Retinal pigment epithelial cell (primary cell): ENCODE results near the gene ASB9.
"Not testable (repeated sequence)": the region's sequence is repeated elsewhere in the genome, so short reads cannot be mapped to it uniquely, and the experiment has no call there.

ENCODE experiments used
- DNase-seq: peaks from one replicate; pipeline ENCODE4 v3.0.0-alpha.2; 2010; ENCODE audit warnings: low read depth
- H3K4me3 ChIP-seq: 2 replicates; pipeline ENCODE4 v1.5.1; 2011; ENCODE audit warnings: mild to moderate bottlenecking, low read length, control low read depth, moderate library complexity
- TF ChIP-seq, protein P1 (sequence below): conservative IDR thresholded peaks from 2 replicates; pipeline ENCODE4 v1.5.1; 2011; ENCODE audit warnings: low read depth, low read length, control low read depth, inconsistent platforms

Gene ASB9

DNA sequence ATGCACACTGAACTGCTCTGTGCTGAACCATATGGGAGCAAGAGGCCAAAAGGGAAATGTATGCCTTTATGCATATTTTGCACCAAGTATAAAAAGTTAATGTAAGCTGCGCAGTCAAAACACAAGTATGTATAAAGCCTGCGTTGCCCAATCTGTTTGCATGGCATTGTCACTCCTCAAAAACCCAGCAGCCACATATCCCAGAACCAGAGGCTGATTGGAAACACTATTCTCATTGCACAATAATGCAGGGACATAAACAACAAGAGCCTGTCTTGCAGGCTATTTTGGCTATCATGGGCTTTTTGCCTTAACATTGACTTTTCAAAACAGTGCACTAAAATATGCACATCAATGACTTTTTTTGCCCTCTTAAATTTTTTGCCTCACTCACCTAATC lies 5.1 kb upstream of the ASB9 start:
- TF ChIP-seq, protein P1, sequence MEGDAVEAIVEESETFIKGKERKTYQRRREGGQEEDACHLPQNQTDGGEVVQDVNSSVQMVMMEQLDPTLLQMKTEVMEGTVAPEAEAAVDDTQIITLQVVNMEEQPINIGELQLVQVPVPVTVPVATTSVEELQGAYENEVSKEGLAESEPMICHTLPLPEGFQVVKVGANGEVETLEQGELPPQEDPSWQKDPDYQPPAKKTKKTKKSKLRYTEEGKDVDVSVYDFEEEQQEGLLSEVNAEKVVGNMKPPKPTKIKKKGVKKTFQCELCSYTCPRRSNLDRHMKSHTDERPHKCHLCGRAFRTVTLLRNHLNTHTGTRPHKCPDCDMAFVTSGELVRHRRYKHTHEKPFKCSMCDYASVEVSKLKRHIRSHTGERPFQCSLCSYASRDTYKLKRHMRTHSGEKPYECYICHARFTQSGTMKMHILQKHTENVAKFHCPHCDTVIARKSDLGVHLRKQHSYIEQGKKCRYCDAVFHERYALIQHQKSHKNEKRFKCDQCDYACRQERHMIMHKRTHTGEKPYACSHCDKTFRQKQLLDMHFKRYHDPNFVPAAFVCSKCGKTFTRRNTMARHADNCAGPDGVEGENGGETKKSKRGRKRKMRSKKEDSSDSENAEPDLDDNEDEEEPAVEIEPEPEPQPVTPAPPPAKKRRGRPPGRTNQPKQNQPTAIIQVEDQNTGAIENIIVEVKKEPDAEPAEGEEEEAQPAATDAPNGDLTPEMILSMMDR, result no peak
- H3K4me3 ChIP-seq, result no peak overlapping the region
- DNase-seq, result no peak

DNA sequence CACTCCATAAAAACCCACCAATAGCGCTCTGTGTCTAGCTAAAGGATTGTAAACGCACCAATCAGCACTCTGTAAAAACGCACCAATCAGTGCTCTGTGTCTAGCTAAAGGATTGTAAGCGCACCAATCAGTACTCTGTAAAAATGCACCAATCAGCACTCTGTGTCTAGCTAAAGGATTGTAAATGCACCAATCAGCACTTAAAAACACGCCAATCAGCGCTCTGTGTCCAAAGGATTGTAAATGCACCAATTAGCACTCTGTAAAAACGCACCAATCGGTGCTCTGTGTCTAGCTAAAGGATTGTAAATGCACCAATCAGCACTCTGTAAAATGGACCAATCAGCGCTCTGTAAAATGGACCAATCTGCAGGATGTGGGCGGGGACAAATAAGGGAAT lies 3.4 kb upstream of the ASB9 start:
- not testable (repeated sequence) for DNase-seq, H3K4me3 ChIP-seq

DNA sequence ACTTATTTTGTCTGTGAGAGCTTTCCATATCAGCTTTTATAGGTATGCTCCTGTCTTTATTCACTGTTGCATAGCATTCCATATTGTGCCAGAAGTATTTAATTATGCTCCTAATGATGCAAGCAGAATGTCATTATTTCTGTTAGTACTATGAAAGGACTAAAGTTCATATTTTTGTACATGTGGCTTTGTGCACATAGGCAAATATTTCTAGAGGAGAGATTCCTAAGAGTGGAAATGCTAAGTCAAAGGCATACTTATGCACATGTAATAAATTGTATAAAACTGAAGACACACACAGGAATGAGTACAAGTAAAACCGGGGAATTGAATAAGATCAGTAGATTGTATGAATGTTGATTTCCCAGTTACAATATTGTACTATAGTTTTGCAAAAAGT lies 1.9 kb upstream of the ASB9 start:
- DNase-seq, result no peak
- H3K4me3 ChIP-seq, result no peak overlapping the region
- TF ChIP-seq, protein P1, result no peak

DNA sequence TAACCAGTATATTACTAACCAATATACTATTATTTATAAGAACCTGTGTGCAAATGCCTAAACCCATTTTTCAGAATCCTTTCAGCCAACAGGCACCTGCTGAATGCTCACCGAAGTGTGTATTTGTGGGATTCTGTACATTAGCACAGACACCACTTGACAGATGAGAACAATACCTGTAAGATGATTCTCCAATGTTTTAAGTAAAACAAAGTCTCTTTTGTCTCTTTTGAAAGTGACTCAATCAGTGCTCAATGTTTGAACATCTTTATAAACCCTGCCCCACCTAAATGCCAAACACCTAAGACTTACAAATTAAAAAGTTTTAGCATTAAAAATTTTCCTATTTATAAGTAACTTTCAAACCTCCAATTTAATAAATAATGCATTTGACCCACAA lies 763 bp downstream of the ASB9 start:
- TF ChIP-seq, protein P1, result no peak
- no peak overlapping the region for H3K4me3 ChIP-seq
- no peak for DNase-seq

DNA sequence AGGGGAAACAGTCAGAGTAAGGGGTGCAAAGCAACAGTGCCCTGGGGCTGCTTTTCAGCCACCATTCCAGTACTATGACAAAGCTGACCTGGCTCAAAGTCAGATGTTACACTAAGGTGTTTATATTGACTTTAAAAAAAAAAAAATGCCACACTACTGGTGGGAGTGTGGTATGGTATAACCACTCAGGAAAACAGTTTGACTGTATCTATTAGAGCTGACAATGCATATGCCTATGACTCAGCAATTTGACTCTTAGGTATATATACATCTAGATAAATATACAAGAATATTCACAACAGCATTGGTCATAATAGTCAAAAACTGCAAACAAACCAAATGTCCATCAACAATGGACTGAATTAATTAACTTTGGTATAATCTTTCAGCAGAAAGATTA lies 15.0 kb downstream of the ASB9 start:
- no peak for DNase-seq
- no peak overlapping the region for H3K4me3 ChIP-seq
- TF ChIP-seq, protein P1, result no peak

DNA sequence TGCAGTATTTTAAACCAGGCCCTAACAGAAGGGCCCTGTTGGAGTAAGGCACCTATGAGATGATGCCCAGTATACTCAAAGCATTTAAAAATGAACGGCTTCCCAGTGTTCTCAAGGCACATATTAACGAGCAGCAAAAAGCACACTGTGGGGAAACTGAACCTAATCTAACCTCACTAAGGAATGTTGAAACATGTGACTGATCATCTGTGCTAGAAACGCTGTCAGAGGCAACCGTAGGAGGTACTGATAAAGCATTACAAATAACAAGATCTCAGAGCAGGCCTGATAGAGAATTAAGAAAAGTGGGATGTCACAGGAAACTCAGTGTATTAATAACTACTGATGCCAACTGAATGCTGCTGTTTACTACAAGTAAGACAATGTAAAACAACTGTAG lies 24.0 kb downstream of the ASB9 start:
- H3K4me3 ChIP-seq, result no peak overlapping the region
- TF ChIP-seq, protein P1, result no peak
- no peak for DNase-seq

DNA sequence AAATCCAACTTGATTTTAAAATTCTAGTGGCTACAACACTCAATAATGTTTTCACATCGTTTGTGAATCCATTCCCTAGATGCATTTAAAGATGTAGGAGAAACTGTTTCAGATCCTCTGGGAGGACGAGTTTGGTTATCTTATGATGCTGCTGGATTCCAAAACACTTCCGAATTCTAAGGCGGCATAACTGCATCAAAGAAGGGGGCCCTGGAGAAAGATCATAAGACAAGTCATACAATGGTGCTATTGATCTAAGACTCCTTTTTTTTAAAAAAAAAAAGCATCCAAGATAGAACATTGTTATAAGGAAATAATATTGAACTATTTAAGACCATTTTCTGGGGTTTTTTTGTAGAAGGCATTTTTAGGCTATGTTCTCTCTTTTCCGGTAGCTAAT lies 25.5 kb downstream of the ASB9 start:
- TF ChIP-seq, protein P1, result no peak

More for the DNA sequence above, 25.5 kb downstream of the ASB9 start:
- no peak for DNase-seq
- no peak overlapping the region for H3K4me3 ChIP-seq
